Liver (tissue), 9 donors: ENCODE measurements around the gene THSD7B. TPM values are rescaled to one million over a fixed set of nuclear protein-coding genes. Genes with fewer than 3 reads are reported as not detected.

Experiments used
- DNase-seq: peaks from one replicate; pipeline ENCODE4 v3.0.0-alpha.2; 2017; ENCODE audit warnings: low spot score
- H3K27ac ChIP-seq, 2 donors: one replicate each; pipeline ENCODE4 v1.7.0; 2013; ENCODE audit warnings: inconsistent platforms in 2 of 2, low read length in 2 of 2, control low read depth in 1 of 2, low read depth in 1 of 2, mild to moderate bottlenecking in 1 of 2
- H3K27me3 ChIP-seq, 4 donors: one replicate each; pipeline versions ENCODE4 v1.6.1 to v1.7.0; 2013; ENCODE audit warnings: low read length in 3 of 4, inconsistent platforms in 1 of 4, mild to moderate bottlenecking in 1 of 4, moderate library complexity in 1 of 4; ENCODE audit not compliant: control insufficient read depth in 4 of 4, insufficient read depth in 4 of 4
- H3K36me3 ChIP-seq, 4 donors: one replicate each; pipeline versions ENCODE4 v1.6.1 to v1.7.0; 2013; ENCODE audit warnings: low read length in 3 of 4, mild to moderate bottlenecking in 3 of 4, low read depth in 1 of 4, moderate library complexity in 1 of 4; ENCODE audit not compliant: control insufficient read depth in 4 of 4, insufficient read depth in 3 of 4
- H3K4me1 ChIP-seq, 4 donors: one replicate each; pipeline versions ENCODE4 v1.6.1 to v1.7.0; 2013; ENCODE audit warnings: low read length in 3 of 4, mild to moderate bottlenecking in 3 of 4, moderate library complexity in 1 of 4; ENCODE audit not compliant: control insufficient read depth in 4 of 4, insufficient read depth in 4 of 4
- H3K4me3 ChIP-seq, 3 donors: one replicate each; pipeline versions ENCODE4 v1.6.1 to v1.7.0; 2013; ENCODE audit warnings: low read length in 3 of 3, control low read depth in 1 of 3, low read depth in 1 of 3, mild to moderate bottlenecking in 1 of 3
- H3K9ac ChIP-seq, 2 donors: one replicate each; pipeline ENCODE4 v1.7.0; 2013; ENCODE audit warnings: low read length in 2 of 2, mild to moderate bottlenecking in 2 of 2, moderate library complexity in 2 of 2, control low read depth in 1 of 2, low read depth in 1 of 2
- H3K9me3 ChIP-seq, 4 donors: one replicate each; pipeline versions ENCODE4 v1.6.1 to v1.7.0; 2013; ENCODE audit warnings: low read length in 3 of 4; ENCODE audit not compliant: control insufficient read depth in 4 of 4
- ATF3 ChIP-seq: IDR thresholded peaks from 2 replicates; pipeline ENCODE4 v1.6.1; 2016; ENCODE audit warnings: antibody characterized with exemption
- CTCF ChIP-seq: fragments of 150-350 bp; IDR thresholded peaks from 2 replicates; pipeline ENCODE4 v1.5.1; 2017; ENCODE audit warnings: improper control_type of control experiment, low read depth, low read length; ENCODE audit not compliant: missing input control
- EGR1 ChIP-seq, 2 donors: IDR thresholded peaks; 2 replicates each; pipeline ENCODE4 v1.6.1; 2016 to 2018; ENCODE audit warnings: antibody characterized with exemption in 2 of 2, low read depth in 2 of 2
- FOXA1 ChIP-seq: IDR thresholded peaks from 2 replicates; pipeline ENCODE4 v1.6.1; 2016; ENCODE audit warnings: antibody characterized with exemption
- FOXA2 ChIP-seq: IDR thresholded peaks from 2 replicates; pipeline ENCODE4 v1.6.1; 2016; ENCODE audit warnings: antibody characterized with exemption
- GABPA ChIP-seq, 2 donors: IDR thresholded peaks in 1 of 2; conservative IDR thresholded peaks in 1 of 2; 2 replicates each; pipeline ENCODE4 v1.6.1; 2016; ENCODE audit warnings: antibody characterized with exemption in 2 of 2, mild to moderate bottlenecking in 1 of 2, moderate library complexity in 1 of 2
- HNF4A ChIP-seq, 2 donors: conservative IDR thresholded peaks; 2 replicates each; pipeline ENCODE4 v1.6.1; 2016; ENCODE audit warnings: antibody characterized with exemption in 2 of 2, mild to moderate bottlenecking in 2 of 2
- HNF4G ChIP-seq: IDR thresholded peaks from 2 replicates; pipeline ENCODE4 v1.6.1; 2016; ENCODE audit warnings: antibody characterized with exemption
- JUND ChIP-seq, 2 donors: IDR thresholded peaks; 2 replicates each; pipeline ENCODE4 v1.6.1; 2016; ENCODE audit warnings: antibody characterized with exemption in 2 of 2
- MAX ChIP-seq: IDR thresholded peaks from 2 replicates; pipeline ENCODE4 v1.6.1; 2016; ENCODE audit warnings: antibody characterized with exemption
- NR2F2 ChIP-seq: IDR thresholded peaks from 2 replicates; pipeline ENCODE4 v1.6.1; 2016; ENCODE audit warnings: antibody characterized with exemption
- RXRA ChIP-seq, 2 donors: IDR thresholded peaks; 2 replicates each; pipeline ENCODE4 v1.6.1; 2017 to 2018; ENCODE audit warnings: antibody characterized with exemption in 2 of 2, mild to moderate bottlenecking in 1 of 2
- SP1 ChIP-seq: IDR thresholded peaks from 2 replicates; pipeline ENCODE4 v1.6.1; 2018; ENCODE audit warnings: antibody characterized with exemption, mild to moderate bottlenecking
- TAF1 ChIP-seq: conservative IDR thresholded peaks from 2 replicates; pipeline ENCODE4 v1.6.1; 2016; ENCODE audit warnings: antibody characterized with exemption, mild to moderate bottlenecking
- YY1 ChIP-seq: IDR thresholded peaks from 2 replicates; pipeline ENCODE4 v1.6.1; 2016; ENCODE audit warnings: antibody characterized with exemption, mild to moderate bottlenecking
- ZBTB33 ChIP-seq: IDR thresholded peaks from 2 replicates; pipeline ENCODE4 v1.6.1; 2016; ENCODE audit warnings: antibody characterized with exemption
- WGBS: extraction: QIAGEN DNeasy Blood & Tissue Kit; methylation state at CpG from one replicate; pipeline ENCODE4 v1.1.7; 2013; 5-methylcytosine and 5-hydroxymethylcytosine counted together
- polyA plus RNA-seq, 2 donors: library from polyadenylated mRNA; stranded (reverse) in 1 of 2; unstranded in 1 of 2; fragments of 200-250 nt in 1 of 2; fragments of >200 nt in 1 of 2; fragmentation: Nextera tagmentation in 1 of 2; extraction: Ambion mirVana in 1 of 2; gene quantifications; one replicate each; pipeline versions ENCODE4 v1.2.1 to v1.2.3, GENCODE V29; 2013 to 2015
- total RNA-seq, 2 donors: library from RNA; depleted of rRNA; stranded (reverse); fragments of >200 nt; gene quantifications; one replicate each; pipeline ENCODE4 v1.2.3, GENCODE V29; 2014
- donor health status: healthy.
- donor health status: healthy.
- donor health status: healthy.
- donor health status: healthy.
- donor health status: healthy.

Gene THSD7B
- total and polyA plus RNA-seq, 4 donors = 0.01 to 0.75 (median 0.42) TPM; not detected in 1

- Histone ChIP-seq H3K4me3 (no peak overlapping the region), H3K36me3 (no peaks in the 10 kb centered on the region), H3K27ac (no peak overlapping the region), H3K9ac (no peak overlapping the region), H3K4me1 (no peaks in the 10 kb centered on the region), H3K27me3 (no peaks in the 10 kb centered on the region), H3K9me3 (no peaks in the 10 kb centered on the region)
- 75% methylated on average over 2 of the region's 2 CpGs for WGBS
- DNase-seq = no peak
- no peak for TF ChIP-seq JUND (IDR thresholded peaks at IDR 0.05)
These were observed 490.0 kb downstream of the THSD7B start for GRCh38 chr2:137255345-137255744.

- 87% methylated on average over 1 of the region's 1 CpG for WGBS
- TF ChIP-seq FOXA2 = no peak
- no peak for TF ChIP-seq CTCF
- no peak for TF ChIP-seq ATF3
- no peak for TF ChIP-seq EGR1 (IDR thresholded peaks at IDR 0.05; ENCODE audit: low read depth in 2 of 2)
These were observed 490.6 kb downstream of the THSD7B start for GRCh38 chr2:137255990-137256389.

GRCh38 chr2:137261881-137262585, 496.7 kb downstream of the THSD7B start:
- H3K9ac ChIP-seq = no peak overlapping the region
- H3K27me3 ChIP-seq = no peaks in the 10 kb centered on the region
- no peaks in the 10 kb centered on the region for H3K4me1 ChIP-seq
- no peak for TF ChIP-seq NR2F2
- TF ChIP-seq TAF1 = no peak
- no peak for TF ChIP-seq MAX
- TF ChIP-seq GABPA (IDR thresholded peaks at IDR 0.05 in 1 of 2, conservative IDR thresholded peaks at IDR 0.05 in 1 of 2) = no peak
- no peak overlapping the region for H3K27ac ChIP-seq
- H3K4me3 ChIP-seq = no peak overlapping the region
- 75% methylated on average over 3 of the region's 3 CpGs for WGBS
- no peak for DNase-seq
- H3K36me3 ChIP-seq = no peaks in the 10 kb centered on the region
- no peaks in the 10 kb centered on the region for H3K9me3 ChIP-seq

More at GRCh38 chr2:137255990-137256389, 490.6 kb downstream of the THSD7B start:
- no peak for DNase-seq
- no peaks in the 10 kb centered on the region for H3K36me3 ChIP-seq
- no peaks in the 10 kb centered on the region for H3K27me3 ChIP-seq
- H3K4me1 ChIP-seq = no peaks in the 10 kb centered on the region
- H3K9ac ChIP-seq = no peak overlapping the region
- no peaks in the 10 kb centered on the region for H3K9me3 ChIP-seq
- no peak overlapping the region for H3K4me3 ChIP-seq
- H3K27ac ChIP-seq = no peak overlapping the region

- DNase-seq = no peak
- no peaks in the 10 kb centered on the region for H3K4me1 ChIP-seq
- no peaks in the 10 kb centered on the region for H3K36me3 ChIP-seq
- no peaks in the 10 kb centered on the region for H3K27me3 ChIP-seq
- no peak overlapping the region for H3K9ac ChIP-seq
- H3K27ac ChIP-seq = no peak overlapping the region
- H3K9me3 ChIP-seq = no peaks in the 10 kb centered on the region
- no peak overlapping the region for H3K4me3 ChIP-seq
- 27% methylated on average over 2 of the region's 2 CpGs for WGBS
- TF ChIP-seq NR2F2 (no peak), JUND (IDR thresholded peaks at IDR 0.05) (no peak), RXRA (IDR thresholded peaks at IDR 0.05) (no peak), TAF1 (no peak), MAX (no peak), YY1 (no peak), FOXA1 (no peak), ZBTB33 (no peak), HNF4G (no peak), SP1 (no peak), HNF4A (conservative IDR thresholded peaks at IDR 0.05) (no peak), CTCF (no peak)
These were observed 497.2 kb downstream of the THSD7B start for GRCh38 chr2:137262594-137262993.
